OCI-LY1 (cell line): ENCODE measurements around the gene ZNF316.

Experiments used
- H2AFZ ChIP-seq: fragments of 200-600 bp; sonication (generic), shearing (Covaris generic); 2 replicates; pipeline ENCODE4 v1.6.0; 2014; ENCODE audit warnings: antibody characterized with exemption, mild to moderate bottlenecking, low read length
- H3F3A ChIP-seq: fragments of 200-600 bp; sonication (generic), shearing (Covaris generic); 2 replicates; pipeline ENCODE4 v1.6.0; 2014; ENCODE audit warnings: mild to moderate bottlenecking, antibody characterized with exemption, low read length, moderate library complexity; ENCODE audit not compliant: insufficient read depth
- H3K27ac ChIP-seq: fragments of 200-600 bp; sonication (generic); 2 replicates; pipeline ENCODE4 v1.5.1; 2014; ENCODE audit warnings: low read length, mixed run types, mild to moderate bottlenecking, low read depth; ENCODE audit not compliant: poor library complexity, severe bottlenecking
- H3K27me3 ChIP-seq: fragments of 200-600 bp; sonication (generic); 2 replicates; pipeline ENCODE4 v1.6.0; 2014; ENCODE audit warnings: antibody characterized with exemption, mild to moderate bottlenecking, low read length, moderate library complexity; ENCODE audit not compliant: insufficient read depth
- H3K36me3 ChIP-seq: fragments of 200-600 bp; sonication (generic); 2 replicates; pipeline ENCODE4 v1.6.1; 2014; ENCODE audit warnings: mild to moderate bottlenecking, antibody characterized with exemption, low read length, moderate library complexity, mixed read lengths; ENCODE audit not compliant: insufficient read depth
- H3K4me1 ChIP-seq: fragments of 200-600 bp; sonication (generic); 2 replicates; pipeline ENCODE4 v1.5.1; 2014; ENCODE audit warnings: mild to moderate bottlenecking, low read length, moderate library complexity; ENCODE audit not compliant: insufficient read depth, severe bottlenecking
- H3K4me2 ChIP-seq: fragments of 200-600 bp; sonication (generic), shearing (Covaris generic); 2 replicates; pipeline ENCODE4 v1.6.1; 2014; ENCODE audit warnings: low read length
- H3K4me3 ChIP-seq: fragments of 200-600 bp; sonication (generic); 2 replicates; pipeline ENCODE4 v1.5.1; 2014; ENCODE audit warnings: low read length, low read depth, mild to moderate bottlenecking, mixed read lengths; ENCODE audit not compliant: poor library complexity, severe bottlenecking
- H3K79me2 ChIP-seq: fragments of 200-600 bp; shearing (Covaris generic); 2 replicates; pipeline ENCODE4 v1.6.1; 2016; ENCODE audit warnings: mixed run types, low read length, mixed read lengths; ENCODE audit not compliant: insufficient read depth
- H3K9ac ChIP-seq: fragments of 200-600 bp; sonication (generic), shearing (Covaris generic); 2 replicates; pipeline ENCODE4 v1.6.1; 2014; ENCODE audit warnings: mild to moderate bottlenecking, low read length, mixed read lengths
- H3K9me2 ChIP-seq: fragments of 200-600 bp; sonication (generic), shearing (Covaris generic); 2 replicates; pipeline ENCODE4 v1.6.1; 2014; ENCODE audit warnings: low read depth, mild to moderate bottlenecking, low read length, mixed read lengths
- H3K9me3 ChIP-seq: fragments of 200-600 bp; shearing (Covaris generic); 2 replicates; pipeline ENCODE4 v1.6.1; 2014; ENCODE audit warnings: low read length, mixed read lengths
- H4K20me1 ChIP-seq: fragments of 200-600 bp; sonication (generic), shearing (Covaris generic); 2 replicates; pipeline ENCODE4 v1.6.0; 2016; ENCODE audit warnings: mild to moderate bottlenecking, low read length; ENCODE audit not compliant: insufficient read depth
- EZH2 ChIP-seq: fragments of 200-600 bp; sonication (generic), shearing (Covaris generic); IDR thresholded peaks from 2 replicates; pipeline ENCODE4 v1.8.0; 2017; ENCODE audit warnings: borderline replicate concordance, mixed run types, mild to moderate bottlenecking, antibody characterized with exemption, low read length, moderate library complexity, mixed read lengths
- TF ChIP-seq, protein P1 (sequence below): fragments of 200-600 bp; sonication (generic), shearing (Covaris generic); IDR thresholded peaks from 2 replicates; pipeline ENCODE4 v1.5.1; 2017; ENCODE audit warnings: mild to moderate bottlenecking, antibody characterized with exemption, low read length, moderate library complexity, mixed read lengths

ZNF316 gene

DNA sequence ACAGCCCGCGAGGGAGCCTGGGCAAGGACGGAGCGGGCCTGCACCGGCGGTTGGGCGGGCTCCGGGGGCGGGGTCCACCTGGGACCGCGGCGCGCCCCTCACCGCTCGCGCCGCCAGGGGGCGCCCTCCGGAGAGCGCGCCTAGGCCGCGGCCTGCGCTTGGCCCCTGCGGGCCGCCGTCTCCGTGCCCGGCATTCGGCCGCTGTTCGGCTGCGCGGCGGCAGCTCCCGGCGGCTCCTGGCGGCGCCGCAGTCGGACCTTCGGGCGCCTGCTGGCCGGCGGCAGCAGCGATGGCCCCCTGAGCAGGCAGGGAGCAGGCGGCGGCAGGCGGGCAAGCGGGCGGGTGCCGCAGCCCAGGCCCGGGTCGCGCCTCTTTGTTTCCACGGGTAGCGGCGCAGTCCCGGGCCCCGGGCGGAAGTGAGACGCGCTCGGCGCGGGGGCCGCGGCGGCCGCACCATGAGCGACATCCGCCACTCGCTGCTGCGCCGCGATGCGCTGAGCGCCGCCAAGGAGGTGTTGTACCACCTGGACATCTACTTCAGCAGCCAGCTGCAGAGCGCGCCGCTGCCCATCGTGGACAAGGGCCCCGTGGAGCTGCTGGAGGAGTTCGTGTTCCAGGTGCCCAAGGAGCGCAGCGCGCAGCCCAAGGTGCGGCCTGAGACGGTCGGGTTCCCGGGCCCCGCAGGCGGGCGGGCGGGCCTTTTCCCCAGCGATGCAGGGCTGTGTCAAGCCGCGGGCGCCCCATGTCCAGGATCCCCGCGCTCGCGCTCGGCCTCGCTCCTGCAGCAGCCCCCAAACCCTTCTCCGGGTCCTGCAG, 47.1 kb upstream of the ZNF316 start, which contains the start of gene INTS15:
Gene INTS15 (plus strand): TSS at position 193 of the 816 bp plus-strand sequence. CDS start 263 bp downstream, at position 456.
- Histone ChIP-seq H3F3A (no peaks in the 10 kb centered on the region), H3K9me2 (no peaks in the 10 kb centered on the region), H3K79me2 (no peaks in the 10 kb centered on the region), H3K9me3 (no peaks in the 10 kb centered on the region), H3K4me1 (peaks cover 19% of the 10 kb centered on the region), H3K4me3 (peak within 1 kb of the TSS; percentile 87), H4K20me1 (no peaks in the 10 kb centered on the region), H3K4me2 (peak within 1 kb of the TSS; percentile 90), H2AFZ (0 out of 2 replicates have a peak within 1 kb of the TSS, but pooled peaks have one; percentile 37), H3K9ac (peak within 1 kb of the TSS; percentile 88), H3K27ac (peak within 1 kb of the TSS; percentile 68), H3K27me3 (no peaks in the 10 kb centered on the region), H3K36me3 (peaks cover 61% of the 10 kb centered on the region)
- TF ChIP-seq, protein P1, sequence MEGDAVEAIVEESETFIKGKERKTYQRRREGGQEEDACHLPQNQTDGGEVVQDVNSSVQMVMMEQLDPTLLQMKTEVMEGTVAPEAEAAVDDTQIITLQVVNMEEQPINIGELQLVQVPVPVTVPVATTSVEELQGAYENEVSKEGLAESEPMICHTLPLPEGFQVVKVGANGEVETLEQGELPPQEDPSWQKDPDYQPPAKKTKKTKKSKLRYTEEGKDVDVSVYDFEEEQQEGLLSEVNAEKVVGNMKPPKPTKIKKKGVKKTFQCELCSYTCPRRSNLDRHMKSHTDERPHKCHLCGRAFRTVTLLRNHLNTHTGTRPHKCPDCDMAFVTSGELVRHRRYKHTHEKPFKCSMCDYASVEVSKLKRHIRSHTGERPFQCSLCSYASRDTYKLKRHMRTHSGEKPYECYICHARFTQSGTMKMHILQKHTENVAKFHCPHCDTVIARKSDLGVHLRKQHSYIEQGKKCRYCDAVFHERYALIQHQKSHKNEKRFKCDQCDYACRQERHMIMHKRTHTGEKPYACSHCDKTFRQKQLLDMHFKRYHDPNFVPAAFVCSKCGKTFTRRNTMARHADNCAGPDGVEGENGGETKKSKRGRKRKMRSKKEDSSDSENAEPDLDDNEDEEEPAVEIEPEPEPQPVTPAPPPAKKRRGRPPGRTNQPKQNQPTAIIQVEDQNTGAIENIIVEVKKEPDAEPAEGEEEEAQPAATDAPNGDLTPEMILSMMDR = peak; percentile 37
- TF ChIP-seq EZH2 = no peak

DNA sequence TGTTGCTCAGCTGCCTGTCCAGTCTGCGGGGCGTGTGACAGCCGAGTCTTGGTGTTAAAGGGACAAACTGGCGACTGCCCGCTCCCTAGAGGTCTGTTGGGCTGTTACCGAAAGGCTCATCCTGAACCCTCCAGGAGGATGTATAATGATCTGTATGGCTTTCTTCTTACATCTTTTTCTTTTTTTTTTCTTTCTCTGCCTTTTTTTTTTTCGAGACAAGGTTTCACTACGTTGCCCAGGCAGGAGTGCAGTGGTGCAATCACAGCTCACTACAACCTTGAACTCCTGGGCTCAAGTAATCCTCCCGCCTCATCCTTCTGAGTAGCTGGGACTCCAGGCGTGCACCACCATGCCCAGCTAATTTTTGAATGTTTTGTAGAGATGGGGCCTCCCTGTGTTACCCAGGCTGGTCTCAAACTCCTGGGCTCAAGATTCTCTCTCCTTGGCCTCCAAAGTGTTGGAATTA, 46.4 kb upstream of the ZNF316 start:
- Histone ChIP-seq H3K27me3 (no peaks in the 10 kb centered on the region), H3K9me2 (no peaks in the 10 kb centered on the region), H4K20me1 (no peaks in the 10 kb centered on the region), H3K4me2 (peak overlapping the region; percentile 90), H3K79me2 (no peaks in the 10 kb centered on the region), H3K36me3 (peaks cover 61% of the 10 kb centered on the region), H3K27ac (no peak overlapping the region), H3K9ac (peak overlapping the region; percentile 88), H3K4me3 (peak overlapping the region; percentile 87), H2AFZ (no peak overlapping the region), H3F3A (no peaks in the 10 kb centered on the region), H3K9me3 (no peaks in the 10 kb centered on the region), H3K4me1 (peaks cover 19% of the 10 kb centered on the region)
- TF ChIP-seq, protein P1 = no peak
- no peak for TF ChIP-seq EZH2

DNA sequence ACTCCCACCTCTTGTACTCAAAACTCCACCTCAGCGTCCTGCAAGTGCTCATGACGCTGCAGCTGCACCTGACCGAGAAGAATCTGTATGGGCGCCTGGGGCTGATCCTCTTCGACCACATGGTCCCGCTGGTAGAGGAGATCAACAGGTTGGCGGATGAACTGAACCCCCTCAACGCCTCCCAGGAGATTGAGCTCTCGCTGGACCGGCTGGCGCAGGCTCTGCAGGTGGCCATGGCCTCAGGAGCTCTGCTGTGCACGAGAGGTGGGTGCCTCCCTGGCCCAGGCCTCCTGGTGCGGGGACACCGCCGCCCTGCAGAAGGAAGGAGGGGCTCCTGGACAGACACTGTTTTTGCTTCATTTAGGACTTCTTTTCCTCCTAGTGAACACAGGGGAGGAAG, 37.0 kb upstream of the ZNF316 start:
- no peak overlapping the region for H3K4me3 ChIP-seq
- H3K4me1 ChIP-seq = no peaks in the 10 kb centered on the region
- peaks cover 42% of the 10 kb centered on the region for H3K36me3 ChIP-seq
- H3F3A ChIP-seq = no peaks in the 10 kb centered on the region
- no peaks in the 10 kb centered on the region for H3K9me2 ChIP-seq
- no peaks in the 10 kb centered on the region for H3K9me3 ChIP-seq
- TF ChIP-seq, protein P1 = no peak
- TF ChIP-seq EZH2 = no peak
- no peak overlapping the region for H2AFZ ChIP-seq
- no peak overlapping the region for H3K9ac ChIP-seq
- H3K79me2 ChIP-seq = no peaks in the 10 kb centered on the region
- H3K4me2 ChIP-seq = no peak overlapping the region
- no peak overlapping the region for H3K27ac ChIP-seq
- no peaks in the 10 kb centered on the region for H3K27me3 ChIP-seq
- H4K20me1 ChIP-seq = no peaks in the 10 kb centered on the region
